ENCODE data around the gene GRID1. TPM values are rescaled to one million over a fixed set of nuclear protein-coding genes. Genes with fewer than 3 reads are reported as not detected.

Gene GRID1
- total and polyA plus RNA-seq, 10 of the 15 experiments (the other 5 are each of a cell fraction or from before 2014, with no cell fraction given) = 0.04 to 0.62 (median 0.08) TPM; not detected in 5

GRCh38 chr10:85724215-85724614, 642.4 kb downstream of the GRID1 start:
- Histone ChIP-seq H3K27ac (ENCODE audit: control insufficient read depth, insufficient read depth) (no peak overlapping the region), H3K9ac (ENCODE audit: control insufficient read depth, insufficient read depth, low read length) (no peak overlapping the region), H3K79me2 (ENCODE audit: control insufficient read depth, insufficient read depth, low read length) (no peaks in the 10 kb centered on the region), H3K27me3 (replicated peaks in 1 of 2; ENCODE audit: control insufficient read depth in 2 of 2, insufficient read depth in 2 of 2, low read length in 1 of 2) (no peaks in the 10 kb centered on the region), H2AFZ (ENCODE audit: control insufficient read depth, low read depth, low read length) (no peak overlapping the region), H4K20me1 (ENCODE audit: control insufficient read depth, insufficient read depth) (no peaks in the 10 kb centered on the region), H3K4me1 (ENCODE audit: control insufficient read depth, insufficient read depth, low read length) (no peaks in the 10 kb centered on the region), H3K9me3 (replicated peaks; ENCODE audit: control insufficient read depth, insufficient read depth, low read length) (no peaks in the 10 kb centered on the region), H3K4me3 (no peak overlapping the region), H3K4me2 (ENCODE audit: control insufficient read depth, insufficient read depth) (no peak overlapping the region), H3K36me3 (ENCODE audit: control insufficient read depth in 2 of 2, insufficient read depth in 2 of 2, low read length in 1 of 2) (no peaks in the 10 kb centered on the region)
- in situ Hi-C loops (cut with MboI) = no loop called here
- intact Hi-C loops (cut with micrococcal nuclease; ENCODE audit: unreplicated experiment) = no loop called here
- RAD21 ChIA-PET (ENCODE audit: unreplicated experiment) = no interaction called here
- ATAC-seq = no peak
- POLR2A ChIA-PET = no interaction called here
- SMC1A ChIA-PET (ENCODE audit: uncharacterized antibody, unreplicated experiment) = no interaction called here
- 39% methylated on average over 6 of the region's 6 CpGs for WGBS (ENCODE audit: insufficient coverage, insufficient replicate concordance, low lambda C conversion rate, missing lambda C conversion rate)
- FAIRE-seq = no peak
- TF ChIP-seq SPI1 (IDR thresholded peaks at IDR 0.05; ENCODE audit: borderline replicate concordance, insufficient read depth, low read depth, low read length) (no peak), CBX5 (IDR thresholded peaks at IDR 0.05; ENCODE audit: low read depth) (no peak), JUND (IDR thresholded peaks at IDR 0.05; ENCODE audit: low read depth, low read length) (no peak), EZH2 (IDR thresholded peaks at IDR 0.05; ENCODE audit: borderline replicate concordance, control insufficient read depth, low read depth, low read length) (no peak), HDGF (IDR thresholded peaks at IDR 0.05) (no peak), PAX8 (IDR thresholded peaks at IDR 0.05) (no peak)
- TF ChIP-seq, protein P1, sequence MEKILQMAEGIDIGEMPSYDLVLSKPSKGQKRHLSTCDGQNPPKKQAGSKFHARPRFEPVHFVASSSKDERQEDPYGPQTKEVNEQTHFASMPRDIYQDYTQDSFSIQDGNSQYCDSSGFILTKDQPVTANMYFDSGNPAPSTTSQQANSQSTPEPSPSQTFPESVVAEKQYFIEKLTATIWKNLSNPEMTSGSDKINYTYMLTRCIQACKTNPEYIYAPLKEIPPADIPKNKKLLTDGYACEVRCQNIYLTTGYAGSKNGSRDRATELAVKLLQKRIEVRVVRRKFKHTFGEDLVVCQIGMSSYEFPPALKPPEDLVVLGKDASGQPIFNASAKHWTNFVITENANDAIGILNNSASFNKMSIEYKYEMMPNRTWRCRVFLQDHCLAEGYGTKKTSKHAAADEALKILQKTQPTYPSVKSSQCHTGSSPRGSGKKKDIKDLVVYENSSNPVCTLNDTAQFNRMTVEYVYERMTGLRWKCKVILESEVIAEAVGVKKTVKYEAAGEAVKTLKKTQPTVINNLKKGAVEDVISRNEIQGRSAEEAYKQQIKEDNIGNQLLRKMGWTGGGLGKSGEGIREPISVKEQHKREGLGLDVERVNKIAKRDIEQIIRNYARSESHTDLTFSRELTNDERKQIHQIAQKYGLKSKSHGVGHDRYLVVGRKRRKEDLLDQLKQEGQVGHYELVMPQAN (conservative IDR thresholded peaks at IDR 0.05) = no peak
- TF ChIP-seq, protein P2, sequence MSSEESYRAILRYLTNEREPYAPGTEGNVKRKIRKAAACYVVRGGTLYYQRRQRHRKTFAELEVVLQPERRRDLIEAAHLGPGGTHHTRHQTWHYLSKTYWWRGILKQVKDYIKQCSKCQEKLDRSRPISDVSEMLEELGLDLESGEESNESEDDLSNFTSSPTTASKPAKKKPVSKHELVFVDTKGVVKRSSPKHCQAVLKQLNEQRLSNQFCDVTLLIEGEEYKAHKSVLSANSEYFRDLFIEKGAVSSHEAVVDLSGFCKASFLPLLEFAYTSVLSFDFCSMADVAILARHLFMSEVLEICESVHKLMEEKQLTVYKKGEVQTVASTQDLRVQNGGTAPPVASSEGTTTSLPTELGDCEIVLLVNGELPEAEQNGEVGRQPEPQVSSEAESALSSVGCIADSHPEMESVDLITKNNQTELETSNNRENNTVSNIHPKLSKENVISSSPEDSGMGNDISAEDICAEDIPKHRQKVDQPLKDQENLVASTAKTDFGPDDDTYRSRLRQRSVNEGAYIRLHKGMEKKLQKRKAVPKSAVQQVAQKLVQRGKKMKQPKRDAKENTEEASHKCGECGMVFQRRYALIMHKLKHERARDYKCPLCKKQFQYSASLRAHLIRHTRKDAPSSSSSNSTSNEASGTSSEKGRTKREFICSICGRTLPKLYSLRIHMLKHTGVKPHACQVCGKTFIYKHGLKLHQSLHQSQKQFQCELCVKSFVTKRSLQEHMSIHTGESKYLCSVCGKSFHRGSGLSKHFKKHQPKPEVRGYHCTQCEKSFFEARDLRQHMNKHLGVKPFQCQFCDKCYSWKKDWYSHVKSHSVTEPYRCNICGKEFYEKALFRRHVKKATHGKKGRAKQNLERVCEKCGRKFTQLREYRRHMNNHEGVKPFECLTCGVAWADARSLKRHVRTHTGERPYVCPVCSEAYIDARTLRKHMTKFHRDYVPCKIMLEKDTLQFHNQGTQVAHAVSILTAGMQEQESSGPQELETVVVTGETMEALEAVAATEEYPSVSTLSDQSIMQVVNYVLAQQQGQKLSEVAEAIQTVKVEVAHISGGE (CRISPR knock-in tag; IDR thresholded peaks at IDR 0.05) = no peak
- no TSS peak for BruUV-seq (replicated peaks)
- CTCF ChIA-PET = interaction anchor here (0.8 kb wide), 1 partner anchor 35 kb away, joined by 3 read pairs; no protein-coding TSS in a partner anchor
- no peak for DNase-seq (ENCODE audit: low read depth, low spot score)
